HG03139 (cell line): Measurements from ENCODE around the gene NTRK1.

Experiments used
- ATAC-seq: cut with Tn5 transposase; IDR thresholded peaks from one replicate; pipeline ENCODE4 v1.9.1; 2021; ENCODE audit not compliant: unreplicated experiment

NTRK1 gene

DNA sequence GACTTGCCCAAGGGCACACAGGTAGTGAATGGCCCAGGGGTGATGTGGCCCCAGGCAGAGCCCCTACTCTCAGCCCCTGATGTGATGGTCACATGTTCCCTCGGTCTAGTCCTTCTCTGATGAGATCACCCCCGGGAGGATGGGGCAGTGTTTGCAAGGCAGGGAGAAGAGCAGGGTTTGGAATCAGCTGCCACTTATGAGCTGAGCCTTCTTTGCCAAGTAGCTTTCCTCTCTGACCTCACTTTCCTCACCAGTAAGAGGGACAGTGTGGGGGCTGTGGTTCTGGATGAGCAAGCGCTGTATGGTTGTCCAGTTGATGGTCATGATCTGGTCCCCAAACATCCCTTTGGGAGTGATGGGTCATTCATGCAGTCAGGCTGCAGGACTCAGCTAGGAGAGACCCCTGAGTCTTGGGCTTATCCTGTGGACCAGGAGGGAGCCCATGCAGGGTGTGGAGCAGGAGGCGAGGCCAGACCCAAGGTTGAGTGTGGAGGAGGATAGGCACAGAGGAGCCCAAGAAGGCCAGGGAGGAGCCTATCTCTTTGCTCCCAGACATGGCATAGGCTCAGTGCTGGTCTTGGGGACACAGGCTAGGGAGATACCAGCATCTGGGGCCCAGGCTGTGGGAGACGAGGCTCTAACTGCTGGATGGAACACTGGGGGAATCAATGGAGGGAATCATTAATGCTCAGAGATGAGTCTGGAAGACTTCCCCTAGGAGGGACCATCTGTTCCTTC, 16.9 kb downstream of the NTRK1 start:
- ATAC-seq = no peak

DNA sequence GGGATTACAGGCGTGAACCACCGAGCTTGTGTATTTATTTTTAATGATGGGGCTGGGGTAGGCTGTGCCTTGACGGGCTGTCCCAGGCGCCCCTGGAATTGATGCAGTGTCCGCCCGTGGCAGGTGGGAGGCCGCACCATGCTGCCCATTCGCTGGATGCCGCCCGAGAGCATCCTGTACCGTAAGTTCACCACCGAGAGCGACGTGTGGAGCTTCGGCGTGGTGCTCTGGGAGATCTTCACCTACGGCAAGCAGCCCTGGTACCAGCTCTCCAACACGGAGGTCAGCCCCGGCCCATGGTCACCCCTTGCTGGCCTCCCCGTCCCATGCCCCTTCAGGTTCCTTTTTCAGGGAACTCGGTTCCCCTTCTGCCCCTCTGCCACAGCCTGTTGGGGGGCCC, 19.2 kb downstream of the NTRK1 start:
- no peak for ATAC-seq

DNA sequence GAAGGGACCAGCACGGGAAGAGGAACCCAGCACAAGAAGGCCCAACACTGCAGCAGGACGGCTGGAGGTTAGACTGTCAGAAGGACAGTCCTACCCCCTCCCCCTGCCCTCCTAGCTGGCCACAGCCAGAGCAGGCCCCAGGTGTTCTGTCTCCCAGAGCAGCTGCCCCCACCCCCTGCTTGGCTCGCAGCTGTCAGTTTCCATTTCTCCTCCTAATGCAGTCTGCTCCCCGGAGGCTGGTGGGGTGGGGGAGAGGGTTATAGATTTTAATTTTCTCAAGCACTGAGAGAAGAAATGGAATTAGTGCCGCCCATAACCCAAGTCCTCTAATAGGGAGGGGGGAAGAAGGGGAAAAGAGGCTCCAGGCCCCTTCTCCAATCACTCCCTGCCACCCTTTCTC, 19.8 kb downstream of the NTRK1 start:
- no peak for ATAC-seq

GRCh38 chr1:156881101-156881500, 20.4 kb downstream of the NTRK1 start:
- ATAC-seq = no peak

DNA sequence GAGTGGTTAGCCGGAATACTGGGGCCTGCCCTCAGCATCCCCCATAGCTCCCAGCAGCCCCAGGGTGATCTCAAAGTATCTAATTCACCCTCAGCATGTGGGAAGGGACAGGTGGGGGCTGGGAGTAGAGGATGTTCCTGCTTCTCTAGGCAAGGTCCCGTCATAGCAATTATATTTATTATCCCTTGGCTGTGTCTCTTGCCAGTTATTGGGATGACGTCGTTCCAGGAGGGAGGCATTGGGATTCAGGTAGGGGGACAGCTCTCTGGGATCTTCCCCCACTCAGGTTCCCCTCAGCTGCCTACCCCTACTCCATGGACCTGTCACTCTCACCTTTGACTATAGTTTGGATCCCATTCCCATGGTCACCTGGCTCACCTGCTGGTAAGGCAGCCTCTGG, 21.0 kb downstream of the NTRK1 start:
- ATAC-seq = no peak

DNA sequence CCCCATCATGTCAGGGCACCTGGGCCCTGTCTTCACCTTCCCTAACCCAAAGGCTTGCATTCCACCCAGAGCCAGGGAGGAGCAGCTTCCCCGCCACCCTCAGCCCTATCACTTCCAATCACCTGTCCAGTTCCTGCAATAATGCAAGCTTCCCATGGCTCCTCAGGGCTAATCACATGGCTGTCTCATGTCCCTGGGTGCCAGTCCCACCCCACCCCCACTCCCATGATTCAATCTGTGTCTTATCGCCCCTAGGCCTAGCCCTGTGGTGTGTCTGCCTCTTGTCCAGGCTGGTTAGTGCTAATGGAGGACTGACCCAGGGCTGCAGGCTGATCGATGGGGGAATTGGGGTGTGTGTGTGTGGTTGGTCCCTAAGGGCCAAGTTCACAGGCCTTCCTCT, 21.9 kb downstream of the NTRK1 start:
- no peak for ATAC-seq

DNA sequence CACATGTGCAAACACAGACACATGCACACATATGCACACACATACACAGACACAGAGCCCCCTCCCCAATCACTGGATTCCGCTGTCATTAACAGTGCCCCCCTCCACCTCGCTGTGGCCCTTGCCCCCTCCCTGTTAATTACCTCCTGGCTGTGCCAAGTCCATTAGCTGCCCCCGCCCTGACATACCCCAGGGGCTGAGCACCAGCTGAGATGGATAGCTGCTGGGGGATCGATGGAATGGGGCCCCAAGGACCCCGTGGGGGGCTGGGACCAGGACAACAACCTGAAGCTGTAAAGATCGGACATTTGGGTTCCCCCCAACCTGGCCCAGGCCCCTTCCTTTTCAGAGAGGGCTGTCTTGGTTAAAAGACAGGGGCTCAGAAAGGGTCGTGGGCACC, 23.3 kb downstream of the NTRK1 start:
- ATAC-seq = no peak

GRCh38 chr1:156884560-156885184, 24.0 kb downstream of the NTRK1 start:
- ATAC-seq = no peak

- no peak for ATAC-seq
These were observed 24.6 kb downstream of the NTRK1 start for GRCh38 chr1:156885314-156885713.

DNA sequence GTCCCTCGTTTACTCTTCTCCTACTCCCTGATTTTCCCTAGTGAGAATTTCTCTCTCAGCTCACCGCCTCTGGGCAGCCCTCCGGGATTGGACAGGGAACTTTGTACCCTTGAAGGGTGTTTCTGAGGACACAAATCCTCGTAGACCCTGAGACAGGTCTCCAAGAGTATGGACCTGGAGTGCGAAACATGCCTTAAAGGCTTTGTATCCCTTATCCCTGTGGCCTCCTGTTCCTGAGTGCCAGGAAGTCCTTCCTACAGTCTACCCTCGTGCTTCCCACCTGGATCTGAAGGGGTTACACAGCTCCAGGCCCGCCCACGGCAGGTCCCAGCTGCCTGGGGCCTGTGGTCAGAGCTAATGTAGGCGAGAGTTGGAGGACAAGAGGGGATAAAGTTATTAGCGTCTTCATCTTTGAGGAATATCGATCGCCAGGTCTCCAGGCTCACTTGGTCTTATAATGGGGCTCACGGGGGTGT, 25.3 kb downstream of the NTRK1 start:
- ATAC-seq = no peak

DNA sequence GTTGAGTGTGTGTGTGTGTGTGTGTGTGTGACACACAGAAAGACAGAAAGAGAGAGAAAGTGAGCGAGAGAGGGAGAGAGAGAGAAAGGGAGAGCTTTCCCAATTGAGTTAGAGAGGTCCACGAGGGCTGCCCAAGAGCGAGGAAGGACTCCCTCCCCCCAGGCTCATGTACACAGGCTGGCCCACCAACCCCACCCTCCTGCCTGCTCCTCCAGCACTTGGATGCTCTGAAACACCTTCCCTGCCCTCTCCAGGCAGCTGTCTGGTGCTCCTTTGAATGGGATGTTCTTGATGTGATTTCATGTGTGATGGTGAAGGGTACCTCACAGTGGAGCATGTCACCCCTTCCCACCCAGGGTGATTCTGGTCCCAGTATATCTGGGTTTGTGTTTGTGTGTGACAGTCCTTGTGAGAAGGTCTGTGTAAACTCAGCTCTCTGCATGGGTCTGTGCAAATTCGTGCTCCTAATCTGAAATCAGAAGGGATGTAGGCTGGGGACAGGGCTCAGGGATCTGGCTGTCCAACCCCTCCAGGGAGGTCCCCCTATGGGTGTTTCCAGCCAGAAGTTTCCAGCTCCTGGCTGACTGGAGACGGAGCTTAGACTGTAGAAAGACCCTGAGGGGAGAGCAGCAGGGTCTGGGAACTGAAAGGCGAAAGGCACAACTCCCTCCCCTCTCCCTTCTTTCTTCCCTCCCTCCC, 26.1 kb downstream of the NTRK1 start:
- ATAC-seq = no peak

DNA sequence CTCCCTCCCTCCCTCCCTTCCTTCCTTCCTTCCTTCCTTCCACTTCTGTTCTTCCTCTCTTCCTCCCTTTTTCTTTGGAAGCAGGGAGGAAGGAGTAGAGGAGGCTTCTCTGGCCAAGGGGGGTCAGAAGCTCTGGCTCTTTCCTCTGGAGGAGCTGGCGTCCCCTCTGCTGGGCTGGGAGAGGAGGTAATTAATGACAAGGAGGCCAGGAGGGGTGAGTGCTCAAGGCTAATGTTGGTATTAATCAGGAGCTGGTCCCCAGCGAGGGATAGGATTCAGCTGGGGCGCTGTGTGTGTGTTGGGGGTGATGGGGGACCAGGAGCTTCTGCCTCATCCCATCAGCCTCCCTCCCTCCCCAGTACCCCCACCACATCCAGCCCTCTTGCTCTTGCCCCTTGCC, 26.7 kb downstream of the NTRK1 start:
- ATAC-seq = no peak

GRCh38 chr1:156887734-156888133, 27.1 kb downstream of the NTRK1 start:
- no peak for ATAC-seq

GRCh38 chr1:156889802-156890580, 29.3 kb downstream of the NTRK1 start:
- ATAC-seq = no peak

GRCh38 chr1:156892190-156893047, 31.8 kb downstream of the NTRK1 start:
- no peak for ATAC-seq

DNA sequence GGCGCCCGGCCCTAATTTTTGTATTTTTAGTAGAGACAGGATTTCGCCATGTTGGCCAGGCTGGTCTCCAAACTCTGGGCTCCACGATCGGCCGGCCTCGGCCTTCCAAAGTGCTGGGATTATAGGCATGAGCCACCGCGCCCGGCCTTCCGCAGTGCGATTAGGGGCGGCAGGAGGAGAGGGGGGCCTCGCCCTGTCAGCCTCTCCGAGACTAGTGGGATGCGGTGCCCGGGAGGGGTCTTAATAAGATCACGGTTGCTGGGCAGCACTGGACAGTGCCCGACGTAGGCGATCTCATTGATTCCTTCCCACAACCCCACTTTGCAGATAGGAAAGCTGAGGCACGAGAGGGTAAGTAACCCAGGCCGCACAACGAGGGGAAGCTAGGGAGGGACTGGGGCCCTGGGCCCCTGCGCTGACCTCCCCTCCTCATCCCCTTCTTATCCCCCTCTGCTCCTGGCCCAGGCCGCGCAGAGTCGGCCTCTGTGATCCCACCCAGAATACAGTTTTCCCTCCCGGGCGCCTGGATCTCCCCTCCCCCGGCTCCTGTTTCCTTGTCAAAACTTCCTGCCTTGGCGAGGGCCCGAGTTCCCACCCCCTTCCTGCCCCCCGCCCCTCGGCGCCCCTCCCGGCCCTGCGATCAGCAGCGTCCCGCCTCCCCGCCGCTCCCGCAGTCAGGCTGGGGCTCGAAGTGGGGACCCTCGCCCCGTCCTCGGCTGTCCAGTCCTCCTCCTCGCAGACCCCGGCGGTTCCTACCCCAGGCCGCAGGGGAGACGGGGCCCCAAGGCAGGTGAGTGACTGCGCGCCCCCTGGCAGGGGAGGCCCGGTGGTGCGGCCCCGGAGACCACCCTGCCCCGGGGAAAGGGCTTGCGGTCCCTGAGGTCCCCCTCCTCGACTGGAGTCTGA, 32.6 kb downstream of the NTRK1 start, which contains the start of gene PEAR1:
PEAR1 (plus strand) TSS at position 671 of the 906 bp plus-strand sequence. CDS start 10,209 bp downstream, outside the sequence.
- no peak for ATAC-seq

- no peak for ATAC-seq
These were observed 33.3 kb downstream of the NTRK1 start for GRCh38 chr1:156894001-156894400.

- ATAC-seq = no peak
These were observed 34.2 kb downstream of the NTRK1 start for GRCh38 chr1:156894711-156895454.

DNA sequence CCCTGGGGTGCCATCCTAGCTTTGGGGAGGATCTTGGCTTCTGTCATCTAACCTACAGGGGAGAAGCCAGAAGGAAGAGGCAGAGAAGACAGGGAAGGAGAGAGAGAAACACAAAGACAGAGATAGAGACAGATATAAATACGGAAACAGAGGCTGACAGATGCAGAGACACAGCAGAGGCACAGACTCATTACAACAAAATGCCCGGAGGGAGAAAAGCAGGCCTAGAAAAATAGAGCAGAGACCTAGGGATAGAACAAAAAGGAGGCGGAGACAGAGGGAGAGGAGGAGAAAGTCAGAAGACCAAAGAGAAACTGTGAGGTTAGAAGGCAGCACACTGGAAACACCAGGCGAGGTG, 34.8 kb downstream of the NTRK1 start:
- ATAC-seq = no peak
